ENCODE measurements around the gene REXO1. TPM values are rescaled to one million over a fixed set of nuclear protein-coding genes. Genes with fewer than 3 reads are reported as not detected.

The REXO1 gene
- total RNA-seq, 1 donor from 2014 or later = 39.3 TPM

DNA sequence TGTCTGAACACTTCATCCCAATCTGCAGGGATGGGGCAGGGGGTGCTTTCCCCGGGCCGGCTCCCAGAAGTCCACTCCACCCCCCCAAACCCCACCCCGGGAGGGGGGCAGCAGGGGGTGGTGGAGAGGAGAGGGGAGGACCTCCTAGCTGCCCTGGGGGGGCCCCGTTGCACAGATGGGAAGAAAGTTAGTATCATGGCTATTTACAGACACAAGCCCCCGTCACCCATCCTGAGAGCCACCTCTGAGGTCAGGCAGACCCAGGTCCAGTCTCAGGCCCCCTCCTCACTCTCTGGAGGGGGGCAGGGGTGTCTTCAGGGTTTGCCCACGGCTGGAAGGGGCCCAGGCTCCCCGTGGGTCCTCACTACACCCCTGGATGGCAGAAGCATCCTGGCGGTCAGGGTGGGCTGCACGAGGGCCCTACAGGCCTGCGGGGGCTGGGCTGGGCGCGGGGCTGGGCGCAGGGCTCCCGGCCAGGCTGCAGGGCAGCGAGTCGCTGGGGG is 5.8 kb upstream of the REXO1 start:
- H3K27ac Mint-ChIP-seq (ENCODE audit: unreplicated experiment) = no peak overlapping the region
- TF ChIP-seq, protein P1, sequence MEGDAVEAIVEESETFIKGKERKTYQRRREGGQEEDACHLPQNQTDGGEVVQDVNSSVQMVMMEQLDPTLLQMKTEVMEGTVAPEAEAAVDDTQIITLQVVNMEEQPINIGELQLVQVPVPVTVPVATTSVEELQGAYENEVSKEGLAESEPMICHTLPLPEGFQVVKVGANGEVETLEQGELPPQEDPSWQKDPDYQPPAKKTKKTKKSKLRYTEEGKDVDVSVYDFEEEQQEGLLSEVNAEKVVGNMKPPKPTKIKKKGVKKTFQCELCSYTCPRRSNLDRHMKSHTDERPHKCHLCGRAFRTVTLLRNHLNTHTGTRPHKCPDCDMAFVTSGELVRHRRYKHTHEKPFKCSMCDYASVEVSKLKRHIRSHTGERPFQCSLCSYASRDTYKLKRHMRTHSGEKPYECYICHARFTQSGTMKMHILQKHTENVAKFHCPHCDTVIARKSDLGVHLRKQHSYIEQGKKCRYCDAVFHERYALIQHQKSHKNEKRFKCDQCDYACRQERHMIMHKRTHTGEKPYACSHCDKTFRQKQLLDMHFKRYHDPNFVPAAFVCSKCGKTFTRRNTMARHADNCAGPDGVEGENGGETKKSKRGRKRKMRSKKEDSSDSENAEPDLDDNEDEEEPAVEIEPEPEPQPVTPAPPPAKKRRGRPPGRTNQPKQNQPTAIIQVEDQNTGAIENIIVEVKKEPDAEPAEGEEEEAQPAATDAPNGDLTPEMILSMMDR (IDR thresholded peaks at IDR 0.05) = no peak
- H3K4me1 Mint-ChIP-seq (ENCODE audit: unreplicated experiment) = peaks cover 44% of the 10 kb centered on the region
- H3K27me3 Mint-ChIP-seq (ENCODE audit: unreplicated experiment) = no peaks in the 10 kb centered on the region
- no peaks in the 10 kb centered on the region for H3K9me3 Mint-ChIP-seq (ENCODE audit: unreplicated experiment)
- DNase-seq (ENCODE audit: extremely low spot score, unreplicated experiment) = no peak
- no peaks in the 10 kb centered on the region for H3K36me3 Mint-ChIP-seq (ENCODE audit: unreplicated experiment)
- H3K4me3 Mint-ChIP-seq (ENCODE audit: unreplicated experiment) = no peak overlapping the region

DNA sequence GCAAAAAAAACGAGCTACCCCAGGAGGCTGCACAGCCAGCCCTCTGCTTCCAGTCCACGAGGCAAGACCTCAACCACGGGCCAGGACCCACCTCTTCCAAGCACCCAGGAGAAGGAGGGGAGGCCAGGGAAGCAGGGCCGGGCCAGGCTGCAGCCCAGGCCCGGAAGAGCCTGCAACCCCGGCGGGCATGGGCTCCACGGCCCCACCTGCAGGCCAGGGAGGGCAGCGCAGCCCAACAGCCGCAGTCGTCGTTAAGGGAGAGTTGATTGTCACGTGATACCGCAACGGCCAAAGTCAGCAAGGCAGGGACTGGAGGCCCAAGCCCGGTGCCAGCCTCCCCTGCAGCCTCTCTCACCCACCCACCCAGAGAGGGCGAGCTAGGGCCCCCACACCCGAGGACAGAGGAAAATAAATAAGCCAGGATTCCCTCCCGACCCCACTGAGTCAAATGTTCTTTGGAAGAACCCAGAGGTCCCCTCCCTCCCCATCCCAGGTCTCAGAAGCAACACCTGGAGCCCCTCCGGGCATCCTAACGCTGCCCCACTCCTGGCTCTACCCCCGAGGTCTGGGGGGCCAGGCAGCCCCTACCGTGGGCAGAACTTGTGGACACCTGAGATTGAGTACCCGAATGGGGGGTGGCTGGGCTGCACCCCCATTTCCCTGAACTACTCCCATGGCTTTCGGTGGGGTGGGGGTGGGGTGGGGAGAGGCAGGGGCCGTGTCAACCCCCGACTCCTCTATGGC is 5.2 kb upstream of the REXO1 start:
- Mint-ChIP-seq H3K27me3 (ENCODE audit: unreplicated experiment) (no peaks in the 10 kb centered on the region), H3K4me3 (ENCODE audit: unreplicated experiment) (no peak overlapping the region), H3K36me3 (ENCODE audit: unreplicated experiment) (no peaks in the 10 kb centered on the region), H3K9me3 (ENCODE audit: unreplicated experiment) (no peaks in the 10 kb centered on the region), H3K27ac (ENCODE audit: unreplicated experiment) (peak overlapping the region; percentile 91), H3K4me1 (ENCODE audit: unreplicated experiment) (peaks cover 46% of the 10 kb centered on the region)
- DNase-seq (ENCODE audit: extremely low spot score, unreplicated experiment) = peak; percentile 94
- TF ChIP-seq, protein P1 (IDR thresholded peaks at IDR 0.05) = peak; percentile 93

DNA sequence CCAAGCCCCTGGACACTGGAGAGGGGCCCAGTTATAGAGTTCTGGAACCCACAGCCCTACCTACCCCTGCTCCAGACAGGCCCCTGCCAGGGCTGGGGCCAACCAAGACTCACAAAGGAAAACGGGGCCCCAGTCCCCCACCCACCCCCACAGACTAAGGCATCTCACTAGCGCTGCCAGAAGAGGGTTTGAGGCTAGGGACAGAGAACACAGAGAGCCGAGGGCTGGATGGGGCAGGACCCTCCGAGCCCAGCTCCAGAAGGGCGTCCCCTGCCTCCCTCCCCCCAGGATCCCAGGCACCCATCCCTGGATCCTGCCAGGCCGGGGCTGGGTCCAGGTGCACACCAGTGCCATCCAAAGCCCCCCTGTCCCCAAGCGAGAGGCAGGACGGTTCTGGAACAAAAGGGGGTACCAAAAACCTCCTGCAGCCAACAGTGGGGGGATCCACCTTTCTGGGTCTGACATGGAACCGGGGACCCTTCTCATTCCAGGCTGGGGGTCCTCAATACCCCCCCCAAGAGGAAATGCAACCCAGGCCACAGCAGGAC is 4.4 kb upstream of the REXO1 start:
- TF ChIP-seq, protein P1 (IDR thresholded peaks at IDR 0.05) = no peak
- Mint-ChIP-seq H3K4me3 (ENCODE audit: unreplicated experiment) (no peak overlapping the region), H3K27me3 (ENCODE audit: unreplicated experiment) (no peaks in the 10 kb centered on the region), H3K36me3 (ENCODE audit: unreplicated experiment) (no peaks in the 10 kb centered on the region), H3K4me1 (ENCODE audit: unreplicated experiment) (peaks cover 38% of the 10 kb centered on the region), H3K27ac (ENCODE audit: unreplicated experiment) (peak overlapping the region; percentile 91), H3K9me3 (ENCODE audit: unreplicated experiment) (no peaks in the 10 kb centered on the region)
- DNase-seq (ENCODE audit: extremely low spot score, unreplicated experiment) = no peak

DNA sequence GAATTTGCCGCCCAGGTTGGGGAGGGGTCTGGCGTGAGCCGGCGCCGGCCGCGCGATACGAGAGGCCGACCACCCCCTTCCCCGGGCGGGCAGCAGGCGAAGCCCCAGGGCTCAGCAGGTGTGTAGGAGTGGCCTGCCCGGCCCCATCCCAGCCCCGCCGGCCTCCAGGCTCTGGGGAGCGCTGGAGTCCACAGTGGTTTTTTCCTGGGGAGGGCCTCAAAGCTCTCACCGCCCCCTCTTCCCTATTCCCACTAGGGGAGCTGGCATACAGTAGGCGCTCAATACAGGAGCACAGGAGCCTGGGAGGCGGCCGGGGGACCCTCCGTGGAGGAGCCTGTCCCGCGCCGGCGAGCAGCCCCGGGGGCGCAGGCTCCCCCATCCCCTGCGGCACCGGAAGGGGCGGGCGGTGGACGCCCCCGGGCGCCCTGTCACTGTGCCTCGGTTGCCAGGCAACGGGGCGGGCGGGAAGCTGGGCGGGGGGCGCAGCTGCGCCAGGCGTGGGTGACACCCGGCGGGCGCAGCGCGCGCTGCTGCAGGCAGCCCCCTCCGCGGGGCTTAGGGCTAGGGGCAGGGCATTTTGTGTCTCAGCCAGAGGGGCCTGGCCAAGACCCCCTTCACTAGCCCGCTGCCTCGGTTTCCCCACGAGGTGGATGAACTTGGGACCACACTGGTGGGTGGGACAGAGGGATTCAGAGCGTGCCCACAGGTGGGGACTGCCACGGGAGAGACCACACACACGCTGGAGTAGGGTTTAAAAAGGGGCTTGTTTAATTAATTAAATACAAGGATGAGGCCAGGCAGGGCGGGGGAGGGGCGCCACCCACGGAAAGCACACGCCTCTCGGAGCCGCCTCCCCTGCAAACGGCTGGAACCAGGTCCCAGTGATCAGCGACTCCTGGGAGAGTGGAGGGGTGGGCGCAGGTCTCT is 3.6 kb upstream of the REXO1 start:
- no peak overlapping the region for H3K27ac Mint-ChIP-seq (ENCODE audit: unreplicated experiment)
- no peak overlapping the region for H3K4me3 Mint-ChIP-seq (ENCODE audit: unreplicated experiment)

More for the DNA sequence above, 3.6 kb upstream of the REXO1 start:
- no peak for DNase-seq (ENCODE audit: extremely low spot score, unreplicated experiment)
- Mint-ChIP-seq H3K36me3 (ENCODE audit: unreplicated experiment) (no peaks in the 10 kb centered on the region), H3K9me3 (ENCODE audit: unreplicated experiment) (no peaks in the 10 kb centered on the region), H3K27me3 (ENCODE audit: unreplicated experiment) (no peaks in the 10 kb centered on the region), H3K4me1 (ENCODE audit: unreplicated experiment) (peaks cover 40% of the 10 kb centered on the region)
- TF ChIP-seq, protein P1 (IDR thresholded peaks at IDR 0.05) = no peak
